ENCODE data around the gene FLOT1. TPM values are rescaled to one million over a fixed set of nuclear protein-coding genes. Genes with fewer than 3 reads are reported as not detected.

Gene FLOT1
- total and polyA plus RNA-seq, 9 of the 15 experiments (the other 6 are each of a cell fraction or from before 2014, with no cell fraction given), result 11.7 to 149 (median 118) TPM

- TF ChIP-seq ZNF318 (IDR thresholded peaks at IDR 0.05; ENCODE audit: borderline replicate concordance in 1 of 2, low read depth in 1 of 2) (0 out of 4 replicates have a peak, but pooled peaks of 1 of the 2 experiments have one; percentile 23), COPS2 (conservative IDR thresholded peaks at IDR 0.05) (no peak), RUNX1 (IDR thresholded peaks at IDR 0.05; ENCODE audit: low read depth) (0 out of 2 replicates have a peak, but pooled peaks have one; percentile 50), NCOA1 (IDR thresholded peaks at IDR 0.05; ENCODE audit: low read depth) (0 out of 2 replicates have a peak, but pooled peaks have one; percentile 25), CHD4 (IDR thresholded peaks at IDR 0.05; ENCODE audit: insufficient read depth, insufficient replicate concordance, low read depth, low read length, poor library complexity, severe bottlenecking) (no peak), NR4A1 (CRISPR knock-in tag; IDR thresholded peaks at IDR 0.05) (no peak), NR4A1 (tag; IDR thresholded peaks at IDR 0.05) (0 out of 2 replicates have a peak, but pooled peaks have one; percentile 69), LEF1 (IDR thresholded peaks at IDR 0.05) (peak; percentile 53; the same call in 1 of the 2 replicates), ZBTB49 (CRISPR knock-in tag; IDR thresholded peaks at IDR 0.05; ENCODE audit: borderline replicate concordance) (0 out of 2 replicates have a peak, but pooled peaks have one; percentile 24), TFE3 (CRISPR knock-in tag; IDR thresholded peaks at IDR 0.05) (peak; percentile 2; the same call in 1 of the 2 replicates), CREB1 (IDR thresholded peaks at IDR 0.05) (no peak), CREB1 (CRISPR knock-in tag; IDR thresholded peaks at IDR 0.05) (0 out of 2 replicates have a peak, but pooled peaks have one; percentile 38), NEUROD1 (IDR thresholded peaks at IDR 0.05; ENCODE audit: borderline replicate concordance, low read depth, low read length, partially characterized antibody) (peak; percentile 15), DPF2 (IDR thresholded peaks at IDR 0.05) (peak; percentile 62), PYGO2 (tag; IDR thresholded peaks at IDR 0.05) (no peak)
Observed at GRCh38 chr6:30744054-30744805, 1.7 kb upstream of the FLOT1 start, which contains the start of gene IER3 (continued).
